SK-N-MC (cell line): ENCODE data around the gene TNRC6C.
"Not testable (repeated sequence)": the region's sequence is repeated elsewhere in the genome, so short reads cannot be mapped to it uniquely, and the experiment has no call there.

ENCODE experiments used
- EZH2 ChIP-seq: fragments of 200-600 bp; sonication (generic); IDR thresholded peaks from one replicate; pipeline ENCODE4 v1.6.1; 2017; ENCODE audit warnings: antibody characterized with exemption
- POLR2AphosphoS5 ChIP-seq: IDR thresholded peaks from 2 replicates; pipeline ENCODE4 v1.6.1; 2012; ENCODE audit warnings: mild to moderate bottlenecking, low read depth, low read length, borderline replicate concordance

DNA sequence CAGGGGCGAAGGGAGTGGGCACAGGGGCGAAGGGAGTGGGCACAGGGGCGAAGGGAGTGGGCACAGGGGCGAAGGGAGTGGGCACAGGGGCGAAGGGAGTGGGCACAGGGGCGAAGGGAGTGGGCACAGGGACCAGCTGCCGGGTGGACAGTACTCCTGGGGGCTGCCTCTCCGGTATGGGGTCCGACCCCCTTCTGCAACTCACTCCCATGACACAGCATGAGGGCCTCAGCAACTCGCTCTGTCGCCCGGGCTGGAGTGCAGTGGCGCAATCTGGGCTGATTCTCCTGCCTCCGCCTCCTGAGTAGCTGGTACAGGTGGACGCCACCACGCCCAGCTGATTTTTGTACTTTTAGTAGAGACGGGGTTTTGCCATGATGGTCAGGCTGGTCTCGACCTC is 157.3 kb downstream of the TNRC6C start:
- TF ChIP-seq POLR2AphosphoS5, EZH2: not testable (repeated sequence)
